A549 (cell line): Measurements from ENCODE around the gene CDYL. TPM values are rescaled to one million over a fixed set of nuclear protein-coding genes. Genes with fewer than 3 reads are reported as not detected.
A peak's percentile ranks its signal among the peaks of the same experiment; 100 is the strongest.

ENCODE experiments used
- ATAC-seq, 2 experiments: fragments of 200-7000 bp in 1 of 2; fragments of >200 bp in 1 of 2; cut with Nextera tagmentation in 1 of 2; cut with Tn5 transposase in 1 of 2; 3 replicates each; pipeline versions ENCODE4 v1.8.0 to v1.9.1; 2018 to 2020; ENCODE audit warnings: mild to moderate bottlenecking in 1 of 2, moderate library complexity in 1 of 2
- CTCF ChIA-PET: fragments of 300-600 bp; sonication (Branson Sonifier 250); formaldehyde crosslinking; extraction: SDS; loops from one replicate; lab custom pipeline; 2021; ENCODE audit warnings: antibody characterized with exemption, inconsistent platforms; lab: Yijun Ruan, JAX
- POLR2A ChIA-PET: fragments of 350-600 bp; formaldehyde crosslinking; extraction: SDS; loops from one replicate; lab custom pipeline; 2021; ENCODE audit warnings: antibody characterized with exemption, inconsistent platforms; lab: Yijun Ruan, JAX
- DNase-seq, 2 experiments: peaks; one replicate each; pipeline versions ENCODE4 v3.0.0 to v3.0.0-alpha.2; 2011 to 2016; ENCODE audit warnings: low read depth in 1 of 2, low spot score in 1 of 2
- FAIRE-seq: peaks from 2 replicates; lab custom pipeline; 2011; peaks lifted over from hg19 to GRCh38; lab: Jason Lieb, UNC
- H3K27ac ChIP-seq, 2 experiments: fragments of >200 bp; sonication (Bioruptor Twin); formaldehyde crosslinking; 3 replicates each; pipeline ENCODE4 v1.5.1; 2016 to 2017
- H3K4me1 ChIP-seq: fragments of >200 bp; sonication (Bioruptor Twin); formaldehyde crosslinking; 3 replicates; pipeline ENCODE4 v1.6.1; 2016
- H3K4me2 ChIP-seq: fragments of >200 bp; sonication (Bioruptor Twin); formaldehyde crosslinking; 3 replicates; pipeline ENCODE4 v1.6.1; 2016
- H3K4me3 ChIP-seq: fragments of >200 bp; sonication (Bioruptor Twin); formaldehyde crosslinking; 3 replicates; pipeline ENCODE4 v1.5.1; 2016
- H3K9me3 ChIP-seq: fragments of >200 bp; sonication (Bioruptor Twin); formaldehyde crosslinking; 3 replicates; pipeline ENCODE4 v1.6.1; 2016
- BHLHE40 ChIP-seq: IDR thresholded peaks from 2 replicates; pipeline ENCODE4 v1.6.1; 2012; ENCODE audit warnings: low read depth, low read length, inconsistent platforms
- EHF ChIP-seq: fragments of 250-450 bp; sonication (Bioruptor Pico); IDR thresholded peaks from 2 replicates; pipeline ENCODE4 v1.5.0; 2020; ENCODE audit warnings: mild to moderate bottlenecking
- EHMT2 ChIP-seq: fragments of 200-600 bp; sonication (generic); IDR thresholded peaks from 2 replicates; pipeline ENCODE4 v1.6.1; 2016; ENCODE audit warnings: antibody characterized with exemption, low read depth, mild to moderate bottlenecking, moderate library complexity
- EP300 ChIP-seq, 2 experiments: fragments of >200 bp; sonication (Bioruptor Twin); formaldehyde crosslinking; IDR thresholded peaks; 2 replicates in 1 of 2; 3 replicates in 1 of 2; pipeline ENCODE4 v1.6.1; 2016 to 2017
- ESRRA ChIP-seq: fragments of 150-350 bp; IDR thresholded peaks from 2 replicates; pipeline ENCODE4 v1.6.1; 2014; ENCODE audit warnings: mild to moderate bottlenecking, low read length, borderline replicate concordance
- FOSB ChIP-seq: fragments of 250-450 bp; sonication (Bioruptor Pico); IDR thresholded peaks from 2 replicates; pipeline ENCODE4 v1.5.0; 2020; ENCODE audit warnings: mild to moderate bottlenecking, moderate library complexity
- FOXS1 ChIP-seq: fragments of 250-450 bp; sonication (Bioruptor Pico); IDR thresholded peaks from 2 replicates; pipeline ENCODE4 v1.5.0; 2020; ENCODE audit warnings: mild to moderate bottlenecking, moderate library complexity
- GATA3 ChIP-seq: IDR thresholded peaks from 2 replicates; pipeline ENCODE4 v1.6.1; 2012; ENCODE audit warnings: borderline replicate concordance
- HDAC2 ChIP-seq: fragments of 200-600 bp; sonication (generic); IDR thresholded peaks from 2 replicates; pipeline ENCODE4 v1.6.1; 2016
- HOXB13 ChIP-seq: fragments of 250-450 bp; sonication (Bioruptor Pico); IDR thresholded peaks from 2 replicates; pipeline ENCODE4 v1.5.0; 2020; ENCODE audit warnings: low read depth, mild to moderate bottlenecking, moderate library complexity
- HOXB5 ChIP-seq: fragments of 250-450 bp; sonication (Bioruptor Pico); IDR thresholded peaks from 2 replicates; pipeline ENCODE4 v1.5.0; 2020; ENCODE audit warnings: mild to moderate bottlenecking, moderate library complexity
- JUNB ChIP-seq: fragments of >200 bp; sonication (Bioruptor Twin); formaldehyde crosslinking; IDR thresholded peaks from 2 replicates; pipeline ENCODE4 v1.6.1; 2016
- MAFK ChIP-seq: fragments of 450-650 bp; IDR thresholded peaks from 2 replicates; pipeline ENCODE4 v1.6.1; 2014; ENCODE audit not compliant: partially characterized antibody
- MAZ ChIP-seq: fragments of 150-350 bp; IDR thresholded peaks from 2 replicates; pipeline ENCODE4 v1.6.1; 2014; ENCODE audit warnings: antibody characterized with exemption, low read depth, low read length, borderline replicate concordance
- NPAS2 ChIP-seq: fragments of 250-450 bp; sonication (Bioruptor Pico); IDR thresholded peaks from 2 replicates; pipeline ENCODE4 v1.8.0; 2022; ENCODE audit warnings: mild to moderate bottlenecking, moderate library complexity, borderline replicate concordance
- PBX3 ChIP-seq: IDR thresholded peaks from 2 replicates; pipeline ENCODE4 v1.6.1; 2012
- PHF8 ChIP-seq: fragments of 200-600 bp; sonication (generic); IDR thresholded peaks from 2 replicates; pipeline ENCODE4 v1.6.1; 2016; ENCODE audit warnings: low read depth, mild to moderate bottlenecking, antibody characterized with exemption, moderate library complexity, borderline replicate concordance
- POLR2A ChIP-seq: IDR thresholded peaks from 2 replicates; pipeline ENCODE4 v1.6.1; 2012; ENCODE audit warnings: mild to moderate bottlenecking, low read length
- RCOR1 ChIP-seq: fragments of 150-350 bp; IDR thresholded peaks from 2 replicates; pipeline ENCODE4 v1.6.1; 2014; ENCODE audit warnings: antibody characterized with exemption, low read length, low read depth
- SMC3 ChIP-seq: fragments of >200 bp; sonication (Bioruptor Twin); formaldehyde crosslinking; IDR thresholded peaks from 3 replicates; pipeline ENCODE4 v1.6.1; 2018; ENCODE audit warnings: inconsistent platforms
- TFCP2L1 ChIP-seq: fragments of 250-450 bp; sonication (Bioruptor Pico); IDR thresholded peaks from 2 replicates; pipeline ENCODE4 v1.5.0; 2021; ENCODE audit warnings: mild to moderate bottlenecking
- ZC3H11A ChIP-seq: fragments of 450-650 bp; IDR thresholded peaks from 2 replicates; pipeline ENCODE4 v1.6.1; 2014; ENCODE audit warnings: antibody characterized with exemption, mild to moderate bottlenecking
- ZNF302 ChIP-seq: fragments of 250-450 bp; sonication (Bioruptor Pico); IDR thresholded peaks from 2 replicates; pipeline ENCODE4 v1.9.0; 2021; ENCODE audit warnings: inconsistent platforms, mild to moderate bottlenecking, moderate library complexity
- ZSCAN20 ChIP-seq: fragments of 250-450 bp; sonication (Bioruptor Pico); IDR thresholded peaks from 2 replicates; pipeline ENCODE4 v1.8.0; 2022; ENCODE audit warnings: mild to moderate bottlenecking, moderate library complexity
- WGBS: methylation state at CpG from one replicate; pipeline ENCODE4 v1.1.6; 2017; ENCODE audit errors: missing lambda C conversion rate; 5-methylcytosine and 5-hydroxymethylcytosine counted together
- polyA plus RNA-seq, 4 experiments: library from polyadenylated mRNA; depleted of rRNA in 3 of 4; stranded (reverse); fragments of >200 nt; fragmentation: RNase III in 1 of 4; extraction: RNeasy Plus Mini Kit Qiagen cat#74134 plus additional on column Dnase treatment in 1 of 4; gene quantifications; 2 replicates in 3 of 4; 3 replicates in 1 of 4; pipeline ENCODE4 v1.2.3, GENCODE V29; 2011 to 2017
- TF ChIP-seq, protein P1 (sequence below): fragments of 150-350 bp; IDR thresholded peaks from 2 replicates; pipeline ENCODE4 v1.6.1; 2014; ENCODE audit warnings: low read depth, mild to moderate bottlenecking, low read length
- TF ChIP-seq, protein P2 (sequence below): fragments of 450-650 bp; IDR thresholded peaks from 2 replicates; pipeline ENCODE4 v1.6.1; 2014; ENCODE audit warnings: antibody characterized with exemption
- TF ChIP-seq, protein P3 (sequence below): fragments of >200 bp; sonication (Bioruptor Twin); formaldehyde crosslinking; IDR thresholded peaks from 3 replicates; pipeline ENCODE4 v1.5.1; 2016
- TF ChIP-seq, protein P4 (sequence below): IDR thresholded peaks from 2 replicates; pipeline ENCODE4 v1.6.1; 2012

CDYL gene
- polyA plus RNA-seq, 2 of the 4 experiments (the other 2 are of a cell fraction) = 18.6 to 42.7 TPM

DNA sequence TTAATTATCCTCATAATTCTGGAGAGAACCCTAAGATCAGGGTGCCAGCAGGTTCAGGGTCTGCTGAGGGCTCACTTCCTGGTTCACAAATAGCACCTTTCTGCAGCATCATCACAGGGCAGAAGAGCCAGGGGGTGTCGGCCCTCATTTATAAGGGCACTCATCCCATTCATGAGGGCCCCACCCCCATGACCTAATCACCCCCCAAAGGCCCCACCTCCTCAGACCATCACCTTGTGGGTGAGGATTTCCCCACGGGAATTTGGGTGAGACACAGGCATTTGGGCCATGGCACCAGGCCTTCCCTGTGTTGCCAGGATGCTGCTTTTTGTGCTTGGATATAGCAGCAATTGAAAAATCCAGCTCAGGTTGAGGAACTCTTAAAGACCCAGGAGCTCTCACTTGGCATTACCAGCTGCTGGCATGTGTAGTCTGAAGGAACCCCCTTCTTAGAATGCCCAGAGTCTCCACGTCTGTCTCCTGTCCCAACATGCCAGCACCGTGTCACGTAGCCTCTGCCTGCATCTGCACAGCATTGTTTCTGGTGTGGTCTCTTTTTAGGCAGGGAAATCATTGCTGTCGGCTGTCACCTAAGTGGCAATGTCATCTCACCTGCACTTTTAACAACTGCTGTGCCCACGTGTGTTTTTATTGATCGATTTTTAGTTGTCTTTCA is 156.2 kb downstream of the CDYL start:
- peak overlapping the region; percentile 58 to 83; a peak in 4 of 6 replicates for H3K27ac ChIP-seq
- H3K9me3 ChIP-seq = no peaks in the 10 kb centered on the region
- ATAC-seq (peak in 1 of 2 experiments; percentile 23; a peak in 2 of 6 replicates), FAIRE-seq (no peak), DNase-seq (no peak)
- 88% methylated on average over 8 of the region's 8 CpGs for WGBS
- POLR2A ChIA-PET = no interaction called here
- TF ChIP-seq ZNF302 (no peak), MAFK (peak; percentile 7), EHF (CRISPR knock-in tag) (no peak)
- TF ChIP-seq, protein P1, sequence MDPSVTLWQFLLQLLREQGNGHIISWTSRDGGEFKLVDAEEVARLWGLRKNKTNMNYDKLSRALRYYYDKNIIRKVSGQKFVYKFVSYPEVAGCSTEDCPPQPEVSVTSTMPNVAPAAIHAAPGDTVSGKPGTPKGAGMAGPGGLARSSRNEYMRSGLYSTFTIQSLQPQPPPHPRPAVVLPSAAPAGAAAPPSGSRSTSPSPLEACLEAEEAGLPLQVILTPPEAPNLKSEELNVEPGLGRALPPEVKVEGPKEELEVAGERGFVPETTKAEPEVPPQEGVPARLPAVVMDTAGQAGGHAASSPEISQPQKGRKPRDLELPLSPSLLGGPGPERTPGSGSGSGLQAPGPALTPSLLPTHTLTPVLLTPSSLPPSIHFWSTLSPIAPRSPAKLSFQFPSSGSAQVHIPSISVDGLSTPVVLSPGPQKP = no peak
- peak overlapping the region; percentile 62; the same call in 2 of the 3 replicates for H3K4me2 ChIP-seq
- CTCF ChIA-PET = interaction anchor here (1.0 kb wide), 1 partner anchor 25 kb away, joined by 3 read pairs; no protein-coding TSS in a partner anchor
- H3K4me3 ChIP-seq = no peak overlapping the region
- peaks cover 38% of the 10 kb centered on the region for H3K4me1 ChIP-seq

DNA sequence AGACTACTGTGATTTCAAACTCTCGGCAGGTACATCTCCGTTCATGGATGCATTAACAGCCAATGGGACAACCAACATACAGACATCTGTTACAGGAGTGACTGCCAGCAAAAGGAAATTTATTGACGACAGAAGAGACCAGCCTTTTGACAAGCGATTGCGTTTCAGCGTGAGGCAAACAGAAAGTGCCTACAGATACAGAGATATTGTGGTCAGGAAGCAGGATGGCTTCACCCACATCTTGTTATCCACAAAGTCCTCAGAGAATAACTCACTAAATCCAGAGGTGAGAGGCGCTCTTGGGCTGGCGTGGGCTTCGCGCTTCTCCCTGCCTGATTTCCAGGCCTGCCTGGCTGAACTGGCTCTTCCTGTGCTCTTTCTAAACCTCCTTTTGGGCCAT is 159.3 kb downstream of the CDYL start:
- ChIA-PET CTCF (interaction anchor here (1.2 to 1.3 kb wide), 2 partner anchors 8 to 61 kb away, joined by 3 to 10 read pairs; no protein-coding TSS in a partner anchor), POLR2A (no interaction called here)
- no peak overlapping the region for H3K4me3 ChIP-seq
- H3K9me3 ChIP-seq = no peaks in the 10 kb centered on the region
- DNase-seq = no peak
- WGBS = 98% methylated on average over 10 of the region's 10 CpGs
- peaks cover 39% of the 10 kb centered on the region for H3K4me1 ChIP-seq
- TF ChIP-seq ZSCAN20 (CRISPR knock-in tag) = no peak
- no peak for TF ChIP-seq TFCP2L1 (CRISPR knock-in tag)
- no peak for TF ChIP-seq PBX3
- TF ChIP-seq POLR2A = no peak
- TF ChIP-seq ESRRA = no peak
- no peak for TF ChIP-seq JUNB
- TF ChIP-seq EHMT2 = no peak
- TF ChIP-seq SMC3 = no peak
- TF ChIP-seq, protein P2, sequence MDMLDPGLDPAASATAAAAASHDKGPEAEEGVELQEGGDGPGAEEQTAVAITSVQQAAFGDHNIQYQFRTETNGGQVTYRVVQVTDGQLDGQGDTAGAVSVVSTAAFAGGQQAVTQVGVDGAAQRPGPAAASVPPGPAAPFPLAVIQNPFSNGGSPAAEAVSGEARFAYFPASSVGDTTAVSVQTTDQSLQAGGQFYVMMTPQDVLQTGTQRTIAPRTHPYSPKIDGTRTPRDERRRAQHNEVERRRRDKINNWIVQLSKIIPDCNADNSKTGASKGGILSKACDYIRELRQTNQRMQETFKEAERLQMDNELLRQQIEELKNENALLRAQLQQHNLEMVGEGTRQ = no peak
- TF ChIP-seq, protein P3, sequence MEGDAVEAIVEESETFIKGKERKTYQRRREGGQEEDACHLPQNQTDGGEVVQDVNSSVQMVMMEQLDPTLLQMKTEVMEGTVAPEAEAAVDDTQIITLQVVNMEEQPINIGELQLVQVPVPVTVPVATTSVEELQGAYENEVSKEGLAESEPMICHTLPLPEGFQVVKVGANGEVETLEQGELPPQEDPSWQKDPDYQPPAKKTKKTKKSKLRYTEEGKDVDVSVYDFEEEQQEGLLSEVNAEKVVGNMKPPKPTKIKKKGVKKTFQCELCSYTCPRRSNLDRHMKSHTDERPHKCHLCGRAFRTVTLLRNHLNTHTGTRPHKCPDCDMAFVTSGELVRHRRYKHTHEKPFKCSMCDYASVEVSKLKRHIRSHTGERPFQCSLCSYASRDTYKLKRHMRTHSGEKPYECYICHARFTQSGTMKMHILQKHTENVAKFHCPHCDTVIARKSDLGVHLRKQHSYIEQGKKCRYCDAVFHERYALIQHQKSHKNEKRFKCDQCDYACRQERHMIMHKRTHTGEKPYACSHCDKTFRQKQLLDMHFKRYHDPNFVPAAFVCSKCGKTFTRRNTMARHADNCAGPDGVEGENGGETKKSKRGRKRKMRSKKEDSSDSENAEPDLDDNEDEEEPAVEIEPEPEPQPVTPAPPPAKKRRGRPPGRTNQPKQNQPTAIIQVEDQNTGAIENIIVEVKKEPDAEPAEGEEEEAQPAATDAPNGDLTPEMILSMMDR = no peak
- TF ChIP-seq EHF (CRISPR knock-in tag) = no peak
- TF ChIP-seq FOSB (CRISPR knock-in tag) = no peak
- TF ChIP-seq MAZ = no peak
- no peak for TF ChIP-seq ZNF302
- peak overlapping the region in 1 of 2 experiments; percentile 26; a peak in 1 of 6 replicates for H3K27ac ChIP-seq
- no peak overlapping the region for H3K4me2 ChIP-seq
- ATAC-seq = no peak
- no peak for FAIRE-seq

DNA sequence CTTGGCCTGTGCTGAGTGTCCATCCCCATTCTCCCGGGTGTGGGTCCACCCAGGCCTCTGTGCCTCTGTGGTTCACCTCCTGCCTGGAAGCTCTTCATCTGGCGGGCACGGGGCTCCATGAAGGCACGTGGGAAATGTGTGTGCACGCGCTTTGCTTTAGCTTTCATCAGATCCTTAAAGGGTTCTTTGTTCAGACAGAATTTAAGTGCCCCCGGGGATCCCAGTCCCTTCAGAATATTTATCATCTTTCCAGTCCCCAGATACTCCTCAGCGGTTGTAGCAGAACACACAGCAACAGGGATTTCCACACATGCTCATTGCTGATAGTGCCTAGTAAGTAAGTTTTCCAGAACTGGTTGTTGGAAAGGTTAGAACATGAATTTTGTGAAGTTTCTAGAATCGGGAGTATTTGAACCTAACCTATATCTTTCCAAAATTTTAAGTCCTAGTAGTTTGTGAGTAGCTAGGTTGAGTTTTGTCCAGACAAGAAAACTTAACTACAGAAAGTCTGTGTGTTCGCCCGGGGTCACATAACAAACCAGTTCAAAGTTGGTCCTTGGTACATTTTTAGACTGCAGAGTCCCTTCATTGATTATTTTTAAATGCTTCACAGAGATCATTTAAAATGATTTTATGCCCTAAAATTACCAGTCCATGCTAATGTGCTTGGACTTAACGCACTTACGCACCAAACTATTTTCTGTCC is 159.9 kb downstream of the CDYL start:
- ATAC-seq = no peak
- POLR2A ChIA-PET = no interaction called here
- FAIRE-seq = no peak
- Histone ChIP-seq H3K4me2 (no peak overlapping the region), H3K27ac (peak overlapping the region in 1 of 2 experiments; percentile 26; a peak in 3 of 6 replicates), H3K9me3 (no peaks in the 10 kb centered on the region), H3K4me3 (no peak overlapping the region), H3K4me1 (peaks cover 40% of the 10 kb centered on the region)
- CTCF ChIA-PET = interaction anchor here (1.2 to 1.3 kb wide), 2 partner anchors 9 to 60 kb away, joined by 3 to 10 read pairs; no protein-coding TSS in a partner anchor
- WGBS = 78% methylated on average over 10 of the region's 13 CpGs
- DNase-seq = no peak
- TF ChIP-seq POLR2A (no peak), GATA3 (no peak), BHLHE40 (no peak), HDAC2 (no peak), NPAS2 (CRISPR knock-in tag) (no peak), HOXB5 (CRISPR knock-in tag) (no peak), EHMT2 (no peak), SMC3 (no peak), RCOR1 (no peak), MAZ (no peak), PHF8 (no peak), MAFK (no peak), ZC3H11A (no peak), EP300 (IDR thresholded peaks at IDR 0.05) (no peak), ESRRA (no peak), ZNF302 (no peak), FOXS1 (CRISPR knock-in tag) (no peak), HOXB13 (CRISPR knock-in tag) (no peak)
- TF ChIP-seq, protein P4, sequence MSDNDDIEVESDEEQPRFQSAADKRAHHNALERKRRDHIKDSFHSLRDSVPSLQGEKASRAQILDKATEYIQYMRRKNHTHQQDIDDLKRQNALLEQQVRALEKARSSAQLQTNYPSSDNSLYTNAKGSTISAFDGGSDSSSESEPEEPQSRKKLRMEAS = no peak
